HEK293T (cell line): Measurements from ENCODE around the gene AUNIP.

Source experiments
- FOXA1 ChIP-seq: fragments of 450-650 bp; IDR thresholded peaks from 2 replicates; pipeline ENCODE4 v1.6.1; 2016; ENCODE audit warnings: mild to moderate bottlenecking
- SP1 ChIP-seq: fragments of 450-650 bp; IDR thresholded peaks from 2 replicates; pipeline ENCODE4 v1.6.1; 2017
- SUZ12 ChIP-seq: fragments of 450-650 bp; IDR thresholded peaks from 2 replicates; pipeline ENCODE4 v1.6.1; 2016; ENCODE audit warnings: mild to moderate bottlenecking

DNA sequence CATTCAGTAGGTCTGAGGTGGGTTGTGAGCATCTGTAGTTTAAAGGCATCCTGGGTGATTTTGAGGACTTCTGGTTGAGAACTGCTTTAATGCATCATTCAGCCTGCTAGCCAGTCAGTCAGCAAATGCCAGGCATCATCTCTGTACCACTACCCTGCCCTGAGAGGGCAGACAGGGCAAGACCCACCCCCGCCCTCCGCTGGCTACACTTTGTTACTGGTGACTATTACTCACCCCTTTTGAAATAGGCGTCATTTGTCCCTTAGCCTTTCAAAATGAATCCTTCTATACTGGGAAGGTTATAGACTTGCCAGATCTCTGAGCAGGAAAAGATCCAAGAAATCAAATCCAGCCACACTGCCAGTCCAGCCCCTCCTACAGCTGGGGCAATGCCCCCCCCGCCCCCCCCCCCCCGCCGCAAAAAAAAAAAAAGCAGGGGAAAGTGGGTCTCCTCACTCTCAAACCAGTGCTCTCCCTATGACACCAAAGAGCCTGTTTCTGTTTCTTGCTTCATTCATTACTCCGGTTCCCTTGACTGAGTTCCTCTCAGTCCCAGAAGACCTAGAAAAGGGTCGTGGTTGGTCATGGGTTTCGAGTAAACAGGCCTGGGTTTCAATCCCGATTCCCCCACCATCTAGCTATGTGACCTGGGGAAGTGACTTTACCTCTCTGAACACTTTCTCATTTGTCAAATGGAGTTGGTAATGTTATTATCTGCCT lies 54.9 kb downstream of the AUNIP start:
- TF ChIP-seq SP1 (no peak), FOXA1 (no peak), SUZ12 (no peak)
